SH-SY5Y (cell line): Measurements from ENCODE around the gene BSDC1.

ENCODE experiments used
- GATA2 ChIP-seq: IDR thresholded peaks from 2 replicates; pipeline ENCODE4 v1.6.1; 2011; ENCODE audit warnings: mild to moderate bottlenecking, low read depth, low read length
- GATA3 ChIP-seq: IDR thresholded peaks from 2 replicates; pipeline ENCODE4 v1.6.1; 2011; ENCODE audit warnings: low read depth, mild to moderate bottlenecking, low read length, moderate library complexity

- TF ChIP-seq GATA3 (no peak), GATA2 (no peak)
Measured at GRCh38 chr1:32356478-32356877, 37.8 kb downstream of the BSDC1 start.
